Body of pancreas (tissue), 4 donors: ENCODE measurements around the gene IRF2. TPM values are rescaled to one million over a fixed set of nuclear protein-coding genes. Genes with fewer than 3 reads are reported as not detected.
A peak's percentile ranks its signal among the peaks of the same experiment; 100 is the strongest.
"Not testable (repeated sequence)": the region's sequence is repeated elsewhere in the genome, so short reads cannot be mapped to it uniquely, and the experiment has no call there.

Experiments used
- ATAC-seq: fragments of 150-250 bp; one replicate; pipeline ENCODE4 v1.9.1; 2016
- DNase-seq, 4 donors: peaks; one replicate each; pipeline ENCODE4 v3.0.0-alpha.2; 2019
- H3K27ac ChIP-seq, 4 donors: fragments of 200-600 bp; sonication (generic); 1 replicate in 3 of 4; 2 replicates in 1 of 4; pipeline versions ENCODE4 v1.5.1 to v1.6.1; 2016 to 2019; ENCODE audit warnings: mild to moderate bottlenecking in 1 of 4, mixed read lengths in 1 of 4, moderate library complexity in 1 of 4
- H3K27me3 ChIP-seq, 2 donors: fragments of 200-600 bp; sonication (generic); one replicate each; pipeline ENCODE4 v1.6.0; 2016; ENCODE audit warnings: mild to moderate bottlenecking in 1 of 2
- H3K36me3 ChIP-seq, 2 donors: fragments of 200-600 bp; sonication (generic); replicated peaks in 1 of 2; 2 replicates each; pipeline ENCODE4 v1.5.1; 2016; ENCODE audit warnings: low read depth in 2 of 2; ENCODE audit not compliant: insufficient read depth in 1 of 2
- H3K4me1 ChIP-seq: fragments of 200-600 bp; sonication (generic); one replicate; pipeline ENCODE4 v1.6.0; 2016
- H3K4me3 ChIP-seq, 2 donors: fragments of 200-600 bp; sonication (generic); 1 replicate in 1 of 2; 2 replicates in 1 of 2; pipeline ENCODE4 v1.5.1; 2016 to 2019
- H3K9me3 ChIP-seq, 3 donors: fragments of 200-600 bp; sonication (generic); 1 replicate in 2 of 3; 2 replicates in 1 of 3; pipeline ENCODE4 v1.5.1; 2016
- POLR2A ChIP-seq, 3 donors: fragments of 450-650 bp; IDR thresholded peaks; one replicate each; pipeline ENCODE4 v1.6.1; 2016; ENCODE audit warnings: antibody characterized with exemption in 3 of 3, mild to moderate bottlenecking in 2 of 3
- WGBS, 2 donors: methylation state at CpG; one replicate each; pipeline ENCODE4 v1.1.5; 2017; 5-methylcytosine and 5-hydroxymethylcytosine counted together
- intact Hi-C: fragments of 100-400 bp; cut with DNase I; formaldehyde crosslinking; loops from one replicate; pipeline ENCODE4 v1.15.1; 2023
- total RNA-seq, 2 donors: library from RNA; depleted of rRNA; stranded (reverse); fragments of >200 nt; gene quantifications; one replicate each; pipeline ENCODE4 v1.1.0, GENCODE V29; 2016
- TF ChIP-seq, protein P1 (sequence below), 7 experiments: fragments of 450-650 bp in 4 of 7; fragments of 200-600 bp in 3 of 7; sonication (generic) in 3 of 7; IDR thresholded peaks; one replicate each; pipeline ENCODE4 v1.5.1; 2016 to 2019; ENCODE audit warnings: antibody characterized with exemption in 7 of 7

Gene IRF2
- total RNA-seq, 2 donors from 2014 or later: 12.5 to 14.5 TPM

DNA sequence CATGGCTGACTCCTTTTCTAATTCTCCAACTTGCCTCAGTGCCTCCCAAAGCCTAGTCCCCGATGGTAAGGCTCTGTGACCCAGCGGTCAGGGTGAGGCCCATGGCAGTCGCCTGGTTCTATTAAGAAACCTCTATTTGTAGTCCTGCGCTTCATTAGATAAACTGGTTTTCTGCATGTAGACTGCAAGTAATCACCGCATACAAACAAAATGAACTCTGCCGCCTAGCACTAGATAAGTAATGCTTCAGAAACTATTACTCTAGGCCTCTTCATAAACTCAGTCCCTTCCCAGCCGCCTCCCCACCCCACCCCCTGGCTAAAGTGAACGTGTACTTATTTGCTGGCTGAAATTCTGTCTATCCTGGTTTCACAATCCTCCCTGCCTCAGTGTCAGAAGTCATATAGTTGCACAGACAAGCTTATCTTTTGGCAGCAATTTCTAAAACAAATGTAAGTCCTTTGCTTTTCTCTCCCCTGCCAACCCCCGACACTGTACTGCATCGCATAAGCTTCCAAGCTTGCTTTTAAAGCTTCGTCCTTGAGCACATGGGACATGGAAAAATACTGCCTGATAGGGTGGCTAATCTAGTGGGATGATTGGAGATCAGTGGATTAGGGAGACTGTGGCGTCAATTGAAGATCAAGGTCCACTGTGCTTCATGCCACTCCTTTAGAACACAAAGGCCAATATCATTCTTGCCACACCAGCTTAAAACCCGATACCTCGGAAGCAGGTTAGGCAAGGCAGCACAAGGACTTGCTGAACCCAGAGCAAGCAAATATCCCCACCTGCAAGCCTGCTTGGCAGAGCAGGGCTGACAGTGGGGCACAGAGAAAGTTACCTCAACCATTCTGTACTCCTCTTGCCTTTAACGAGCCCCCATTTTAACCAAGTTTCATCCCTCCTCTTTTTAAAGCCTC lies 125.8 kb downstream of the IRF2 start:
- TF ChIP-seq, protein P1, sequence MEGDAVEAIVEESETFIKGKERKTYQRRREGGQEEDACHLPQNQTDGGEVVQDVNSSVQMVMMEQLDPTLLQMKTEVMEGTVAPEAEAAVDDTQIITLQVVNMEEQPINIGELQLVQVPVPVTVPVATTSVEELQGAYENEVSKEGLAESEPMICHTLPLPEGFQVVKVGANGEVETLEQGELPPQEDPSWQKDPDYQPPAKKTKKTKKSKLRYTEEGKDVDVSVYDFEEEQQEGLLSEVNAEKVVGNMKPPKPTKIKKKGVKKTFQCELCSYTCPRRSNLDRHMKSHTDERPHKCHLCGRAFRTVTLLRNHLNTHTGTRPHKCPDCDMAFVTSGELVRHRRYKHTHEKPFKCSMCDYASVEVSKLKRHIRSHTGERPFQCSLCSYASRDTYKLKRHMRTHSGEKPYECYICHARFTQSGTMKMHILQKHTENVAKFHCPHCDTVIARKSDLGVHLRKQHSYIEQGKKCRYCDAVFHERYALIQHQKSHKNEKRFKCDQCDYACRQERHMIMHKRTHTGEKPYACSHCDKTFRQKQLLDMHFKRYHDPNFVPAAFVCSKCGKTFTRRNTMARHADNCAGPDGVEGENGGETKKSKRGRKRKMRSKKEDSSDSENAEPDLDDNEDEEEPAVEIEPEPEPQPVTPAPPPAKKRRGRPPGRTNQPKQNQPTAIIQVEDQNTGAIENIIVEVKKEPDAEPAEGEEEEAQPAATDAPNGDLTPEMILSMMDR (IDR thresholded peaks at IDR 0.05): peak in 3 of 7 experiments; percentile 7 to 24 (median 11)
- TF ChIP-seq POLR2A (IDR thresholded peaks at IDR 0.05): peak in 2 of 3 donors; percentile 62 to 72
- WGBS, 2 donors: 21 to 22% methylated on average over 15 of the region's 15 CpGs
- no peaks in the 10 kb centered on the region for H3K36me3 ChIP-seq
- no peak overlapping the region for H3K4me3 ChIP-seq
- ATAC-seq (peak; percentile 89), DNase-seq (peak; percentile 77 to 93 (median 82))
- no peaks in the 10 kb centered on the region for H3K9me3 ChIP-seq
- peak overlapping the region; percentile 82 to 94 (median 87) for H3K27ac ChIP-seq
- no peaks in the 10 kb centered on the region for H3K27me3 ChIP-seq
- peaks cover 59% of the 10 kb centered on the region for H3K4me1 ChIP-seq
- intact Hi-C loops: no loop called here

GRCh38 chr4:184347251-184348239 lies 126.8 kb downstream of the IRF2 start:
- no peak overlapping the region for H3K4me3 ChIP-seq
- H3K9me3 ChIP-seq: no peaks in the 10 kb centered on the region
- ATAC-seq: peak; percentile 25
- H3K36me3 ChIP-seq: no peaks in the 10 kb centered on the region
- H3K4me1 ChIP-seq: peaks cover 66% of the 10 kb centered on the region
- peak overlapping the region; percentile 82 to 94 (median 87) for H3K27ac ChIP-seq
- H3K27me3 ChIP-seq: no peaks in the 10 kb centered on the region
- WGBS, 2 donors: 18 to 38% methylated on average over 15 to 16 of the region's 16 CpGs
- peak; percentile 45 to 85 (median 67) for DNase-seq
- intact Hi-C loops: no loop called here
- peak in 2 of 3 donors; percentile 54 to 78 for TF ChIP-seq POLR2A (IDR thresholded peaks at IDR 0.05)
- TF ChIP-seq, protein P1 (IDR thresholded peaks at IDR 0.05): no peak

GRCh38 chr4:184346682-184347081 lies 127.7 kb downstream of the IRF2 start:
- TF ChIP-seq, protein P1 (IDR thresholded peaks at IDR 0.05): no peak
- TF ChIP-seq POLR2A (IDR thresholded peaks at IDR 0.05): no peak
- Histone ChIP-seq H3K27ac (peak overlapping the region; percentile 82 to 94 (median 87)), H3K36me3 (no peaks in the 10 kb centered on the region), H3K9me3 (no peaks in the 10 kb centered on the region), H3K4me3 (no peak overlapping the region), H3K4me1 (peaks cover 69% of the 10 kb centered on the region), H3K27me3 (no peaks in the 10 kb centered on the region)
- intact Hi-C loops: no loop called here
- ATAC-seq: no peak
- DNase-seq: no peak
- 78 to 80% methylated on average over 2 of the region's 2 CpGs for WGBS, 2 donors

GRCh38 chr4:184346273-184346672 lies 128.1 kb downstream of the IRF2 start:
- H3K36me3 ChIP-seq, ATAC-seq, H3K27me3 ChIP-seq, intact Hi-C loops, DNase-seq, H3K4me3 ChIP-seq, H3K9me3 ChIP-seq: not testable (repeated sequence)
- 82 to 98% methylated on average over 6 of the region's 6 CpGs for WGBS, 2 donors
- H3K4me1 ChIP-seq: peaks cover 69% of the 10 kb centered on the region
- H3K27ac ChIP-seq: peak overlapping the region in 1 of 4 donors; percentile 94

- intact Hi-C loops: no loop called here
- 66 to 73% methylated on average over 3 of the region's 3 CpGs for WGBS, 2 donors
- no peak overlapping the region for H3K4me3 ChIP-seq
- peak in 1 of 4 donors; percentile 61 for DNase-seq
- H3K27me3 ChIP-seq: no peaks in the 10 kb centered on the region
- H3K27ac ChIP-seq: peak overlapping the region in 1 of 4 donors; percentile 94
- ATAC-seq: no peak
- TF ChIP-seq, protein P1 (IDR thresholded peaks at IDR 0.05): no peak
- TF ChIP-seq POLR2A (IDR thresholded peaks at IDR 0.05): no peak
- H3K9me3 ChIP-seq: no peaks in the 10 kb centered on the region
- peaks cover 69% of the 10 kb centered on the region for H3K4me1 ChIP-seq
- H3K36me3 ChIP-seq: no peaks in the 10 kb centered on the region
Observed at GRCh38 chr4:184345573-184345922, 128.8 kb downstream of the IRF2 start.
